B cell (primary cell): Measurements from ENCODE around the gene ALOX5AP. TPM values are rescaled to one million over a fixed set of nuclear protein-coding genes. Genes with fewer than 3 reads are reported as not detected.

ENCODE experiments used
- ATAC-seq: fragments of 200-7000 bp; cut with Tn5 transposase; one replicate; pipeline ENCODE4 v1.10.0; 2021; ENCODE audit warnings: low read depth, mild to moderate bottlenecking, moderate number of reproducible peaks, moderate library complexity
- CTCF ChIA-PET: fragments of 350-600 bp; sonication (Branson Sonifier 250); formaldehyde crosslinking; loops from one replicate; lab custom pipeline; 2021; ENCODE audit warnings: antibody characterized with exemption, inconsistent platforms; lab: Charles Lee
- POLR2A ChIA-PET: fragments of 350-600 bp; sonication (Branson Sonifier 250); formaldehyde crosslinking; loops from one replicate; lab custom pipeline; 2021; ENCODE audit warnings: antibody characterized with exemption; lab: Charles Lee
- DNase-seq: peaks from one replicate; pipeline ENCODE4 v3.0.0; 2013
- H2AFZ ChIP-seq: 2 replicates; pipeline ENCODE4 v1.6.1; 2012; ENCODE audit warnings: mild to moderate bottlenecking, low read depth, low read length; ENCODE audit not compliant: insufficient read depth, poor library complexity, severe bottlenecking
- H3K27ac ChIP-seq, 2 donors: 1 replicate in 1 of 2; 2 replicates in 1 of 2; pipeline ENCODE4 v1.5.1; 2012 to 2013; ENCODE audit warnings: low read length in 2 of 2, mild to moderate bottlenecking in 2 of 2, moderate library complexity in 1 of 2
- H3K27me3 ChIP-seq, 4 experiments: fragments of 200-600 bp in 1 of 4; sonication (generic) in 1 of 4; replicated peaks in 1 of 4; 1 replicate in 2 of 4; 2 replicates in 2 of 4; pipeline versions ENCODE4 v1.6.1 to v1.7.0; 2013 to 2016; ENCODE audit warnings: low read length in 3 of 4, mild to moderate bottlenecking in 2 of 4, mixed read lengths in 1 of 4, moderate library complexity in 1 of 4; ENCODE audit not compliant: insufficient read depth in 4 of 4, control insufficient read depth in 3 of 4; ENCODE audit errors: control extremely low read depth in 1 of 4
- H3K36me3 ChIP-seq, 2 experiments: replicated peaks in 1 of 2; 1 replicate in 1 of 2; 2 replicates in 1 of 2; pipeline versions ENCODE4 v1.6.1 to v1.7.1; 2013; ENCODE audit warnings: low read length in 1 of 2; ENCODE audit not compliant: insufficient read depth in 2 of 2, control insufficient read depth in 1 of 2; ENCODE audit errors: control extremely low read depth in 1 of 2, extremely low read depth in 1 of 2
- H3K4me1 ChIP-seq, 2 donors: fragments of 200-600 bp in 1 of 2; sonication (generic) in 1 of 2; 1 replicate in 1 of 2; 2 replicates in 1 of 2; pipeline versions ENCODE4 v1.5.1 to v1.6.1; 2013 to 2017; ENCODE audit warnings: low read length in 2 of 2; ENCODE audit not compliant: control insufficient read depth in 2 of 2, insufficient read depth in 2 of 2
- H3K4me2 ChIP-seq: replicated peaks from 2 replicates; pipeline ENCODE3; 2012; ENCODE audit warnings: mild to moderate bottlenecking, low read depth, low read length; ENCODE audit not compliant: poor library complexity, severe bottlenecking
- H3K4me3 ChIP-seq, 5 experiments: fragments of 200-600 bp in 1 of 5; sonication (generic) in 1 of 5; 1 replicate in 3 of 5; 2 replicates in 2 of 5; pipeline versions ENCODE4 v1.5.1 to v1.7.0; 2011 to 2016; ENCODE audit warnings: low read length in 4 of 5, mild to moderate bottlenecking in 4 of 5, low read depth in 2 of 5, control low read depth in 1 of 5, moderate library complexity in 1 of 5; ENCODE audit not compliant: insufficient read depth in 1 of 5; ENCODE audit errors: control extremely low read depth in 1 of 5, extremely low read depth in 1 of 5
- H3K79me2 ChIP-seq: fragments of 200-600 bp; sonication (generic); one replicate; pipeline ENCODE4 v1.6.0; 2016; ENCODE audit warnings: low read length; ENCODE audit not compliant: control insufficient read depth, insufficient read depth
- H3K9ac ChIP-seq: fragments of 200-600 bp; sonication (generic); 2 replicates; pipeline ENCODE4 v1.6.1; 2017; ENCODE audit warnings: mild to moderate bottlenecking, low read length, moderate library complexity
- H3K9me3 ChIP-seq, 3 donors: one replicate each; pipeline versions ENCODE4 v1.6.1 to v1.7.1; 2013; ENCODE audit warnings: low read length in 2 of 3; ENCODE audit not compliant: control insufficient read depth in 2 of 3, insufficient read depth in 1 of 3; ENCODE audit errors: control extremely low read depth in 1 of 3
- H4K20me1 ChIP-seq: 2 replicates; pipeline ENCODE4 v1.6.0; 2012; ENCODE audit warnings: mild to moderate bottlenecking, low read length; ENCODE audit not compliant: insufficient read depth, control insufficient read depth, poor library complexity, severe bottlenecking
- H3K27ac Mint-ChIP-seq: one replicate; pipeline ENCODE4 v1.8.0; 2021; ENCODE audit warnings: mixed read lengths
- H3K27me3 Mint-ChIP-seq: one replicate; pipeline ENCODE4 v1.8.0; 2021; ENCODE audit warnings: mixed read lengths
- H3K4me1 Mint-ChIP-seq: one replicate; pipeline ENCODE4 v1.8.0; 2021; ENCODE audit warnings: mixed read lengths
- H3K4me3 Mint-ChIP-seq: one replicate; pipeline ENCODE4 v1.8.0; 2021; ENCODE audit warnings: mixed read lengths
- H3K9me3 Mint-ChIP-seq: one replicate; pipeline ENCODE4 v1.8.0; 2022; ENCODE audit warnings: mixed read lengths; ENCODE audit not compliant: insufficient read depth
- EZH2 ChIP-seq: IDR thresholded peaks from 2 replicates; pipeline ENCODE4 v1.6.1; 2012; ENCODE audit warnings: borderline replicate concordance, low read depth, mild to moderate bottlenecking, moderate library complexity, low read length; ENCODE audit not compliant: insufficient read depth, poor library complexity, severe bottlenecking
- WGBS: methylation state at CpG from one replicate; pipeline ENCODE4 v1.1.5; 2013; ENCODE audit warnings: missing lambda C conversion rate; ENCODE audit not compliant: insufficient coverage; 5-methylcytosine and 5-hydroxymethylcytosine counted together
- intact Hi-C: fragments of 100-400 bp; cut with micrococcal nuclease; formaldehyde crosslinking; loops from one replicate; pipeline ENCODE4 v1.10.0; 2022
- polyA plus RNA-seq: library from polyadenylated mRNA; depleted of rRNA; stranded (reverse); fragments of >200 nt; gene quantifications from 2 replicates; pipeline ENCODE4 v1.2.3, GENCODE V29; 2012
- total RNA-seq, 2 donors: library from RNA; stranded (reverse); fragments of 120-200 nt in 1 of 2; gene quantifications; 1 replicate in 1 of 2; 2 replicates in 1 of 2; pipeline versions ENCODE4 v1.2.3 to v1.2.4, GENCODE V29; 2013 to 2022
- TF ChIP-seq, protein P1 (sequence below): fragments of 200-600 bp; IDR thresholded peaks from one replicate; pipeline ENCODE4 v1.8.0; 2022; ENCODE audit warnings: antibody characterized with exemption, mild to moderate bottlenecking

The ALOX5AP gene
- total and polyA plus RNA-seq, 2 donors (not counting 1 experiment from before 2014, with no cell fraction given) = 81.4 to 87.5 TPM

DNA sequence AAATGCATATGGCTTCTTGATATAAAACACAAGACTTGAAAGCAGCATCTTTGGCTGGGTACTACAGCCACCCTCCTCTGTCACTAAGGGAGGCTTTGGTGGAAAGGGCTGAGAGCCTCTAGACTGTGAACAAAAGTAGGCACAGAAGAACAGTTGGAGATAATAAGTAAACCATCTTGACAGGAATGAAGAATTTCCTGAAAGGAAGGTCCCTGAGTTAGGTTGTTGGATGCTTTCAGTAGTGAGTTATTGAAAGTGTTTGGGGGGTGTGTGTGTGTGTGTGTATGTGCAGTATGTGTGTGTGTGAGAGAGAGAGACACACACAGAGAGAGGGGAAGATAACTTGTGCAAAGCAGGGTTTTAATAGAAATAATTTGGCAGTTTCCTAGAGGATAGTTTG, 38.2 kb downstream of the ALOX5AP start:
- TF ChIP-seq, protein P1, sequence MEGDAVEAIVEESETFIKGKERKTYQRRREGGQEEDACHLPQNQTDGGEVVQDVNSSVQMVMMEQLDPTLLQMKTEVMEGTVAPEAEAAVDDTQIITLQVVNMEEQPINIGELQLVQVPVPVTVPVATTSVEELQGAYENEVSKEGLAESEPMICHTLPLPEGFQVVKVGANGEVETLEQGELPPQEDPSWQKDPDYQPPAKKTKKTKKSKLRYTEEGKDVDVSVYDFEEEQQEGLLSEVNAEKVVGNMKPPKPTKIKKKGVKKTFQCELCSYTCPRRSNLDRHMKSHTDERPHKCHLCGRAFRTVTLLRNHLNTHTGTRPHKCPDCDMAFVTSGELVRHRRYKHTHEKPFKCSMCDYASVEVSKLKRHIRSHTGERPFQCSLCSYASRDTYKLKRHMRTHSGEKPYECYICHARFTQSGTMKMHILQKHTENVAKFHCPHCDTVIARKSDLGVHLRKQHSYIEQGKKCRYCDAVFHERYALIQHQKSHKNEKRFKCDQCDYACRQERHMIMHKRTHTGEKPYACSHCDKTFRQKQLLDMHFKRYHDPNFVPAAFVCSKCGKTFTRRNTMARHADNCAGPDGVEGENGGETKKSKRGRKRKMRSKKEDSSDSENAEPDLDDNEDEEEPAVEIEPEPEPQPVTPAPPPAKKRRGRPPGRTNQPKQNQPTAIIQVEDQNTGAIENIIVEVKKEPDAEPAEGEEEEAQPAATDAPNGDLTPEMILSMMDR = no peak
- TF ChIP-seq EZH2 = no peak
- intact Hi-C loops = no loop called here
- Histone ChIP-seq H4K20me1 (no peaks in the 10 kb centered on the region), H3K79me2 (no peaks in the 10 kb centered on the region), H3K4me3 (no peak overlapping the region), H3K9ac (no peak overlapping the region), H3K9me3 (peaks cover 0 to 4% (median 0%) of the 10 kb centered on the region in 3 donors), H3K4me1 (peaks cover 5 to 6% of the 10 kb centered on the region in 2 donors), H3K36me3 (no peaks in the 10 kb centered on the region), H3K4me2 (no peak overlapping the region), H3K27me3 (no peaks in the 10 kb centered on the region), H2AFZ (no peak overlapping the region), H3K27ac (no peak overlapping the region)
- ATAC-seq (no peak), DNase-seq (no peak)
- POLR2A ChIA-PET = no interaction called here
- H3K27ac Mint-ChIP-seq = no peak overlapping the region
- CTCF ChIA-PET = interaction anchor here (0.9 kb wide), 1 partner anchor 641 kb away, joined by 3 read pairs; no protein-coding TSS in a partner anchor
- H3K4me3 Mint-ChIP-seq = no peak overlapping the region
- H3K9me3 Mint-ChIP-seq = no peaks in the 10 kb centered on the region
- no peaks in the 10 kb centered on the region for H3K27me3 Mint-ChIP-seq
- H3K4me1 Mint-ChIP-seq = peaks cover 8% of the 10 kb centered on the region

DNA sequence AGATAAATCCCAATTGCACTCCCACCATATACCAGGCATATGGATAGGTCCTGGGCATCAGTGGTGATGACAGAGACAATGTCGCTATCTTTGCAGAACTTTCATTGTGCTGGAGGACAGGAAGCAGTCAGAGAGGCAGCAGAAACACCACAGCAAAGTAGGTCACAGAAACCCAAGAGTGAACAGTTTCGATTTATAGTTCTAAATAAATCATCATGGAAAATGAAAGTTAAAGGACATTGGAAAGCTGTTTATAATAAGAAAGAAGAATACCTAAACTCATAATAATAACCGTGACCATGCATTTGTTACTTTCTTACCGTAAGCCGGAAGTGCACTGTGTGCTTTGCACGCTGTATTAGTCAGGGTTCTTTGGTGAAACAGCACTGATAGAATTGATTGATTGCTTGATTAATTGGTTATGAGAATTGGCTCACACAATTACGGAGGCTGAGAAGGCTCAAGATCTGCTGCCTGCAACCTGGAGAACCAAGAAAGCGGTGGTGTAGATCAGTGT, 38.9 kb downstream of the ALOX5AP start:
- intact Hi-C loops = no loop called here
- ATAC-seq (no peak), DNase-seq (no peak)
- Histone ChIP-seq H2AFZ (no peak overlapping the region), H3K9ac (no peak overlapping the region), H4K20me1 (no peaks in the 10 kb centered on the region), H3K27me3 (no peaks in the 10 kb centered on the region), H3K36me3 (no peaks in the 10 kb centered on the region), H3K79me2 (no peaks in the 10 kb centered on the region), H3K9me3 (peaks cover 0 to 1% (median 0%) of the 10 kb centered on the region in 3 donors), H3K4me2 (no peak overlapping the region), H3K4me3 (no peak overlapping the region), H3K4me1 (peaks cover 5 to 6% of the 10 kb centered on the region in 2 donors), H3K27ac (no peak overlapping the region)
- CTCF ChIA-PET = interaction anchor here (0.6 to 0.9 kb wide), 2 partner anchors 338 to 642 kb away, joined by 3 read pairs; no protein-coding TSS in a partner anchor
- Mint-ChIP-seq H3K27ac (no peak overlapping the region), H3K9me3 (no peaks in the 10 kb centered on the region), H3K4me1 (peaks cover 8% of the 10 kb centered on the region), H3K4me3 (no peak overlapping the region), H3K27me3 (no peaks in the 10 kb centered on the region)
- POLR2A ChIA-PET = no interaction called here
- TF ChIP-seq, protein P1 = no peak
- TF ChIP-seq EZH2 = no peak
- 100% methylated on average over 6 of the region's 8 CpGs for WGBS
